Measurements from ENCODE around the gene OR6N2. TPM values are rescaled to one million over a fixed set of nuclear protein-coding genes. Genes with fewer than 3 reads are reported as not detected.

Gene OR6N2
- total RNA-seq, 4 donors from 2014 or later = not detected

- no peaks in the 10 kb centered on the region for H3K9me3 ChIP-seq
- DNase-seq (ENCODE audit: low spot score in 2 of 2) = no peak
- H3K27me3 ChIP-seq = no peaks in the 10 kb centered on the region
- TF ChIP-seq EP300 (IDR thresholded peaks at IDR 0.05) (no peak), CTCF (IDR thresholded peaks at IDR 0.05) (no peak), POLR2A (IDR thresholded peaks at IDR 0.05) (no peak), POLR2AphosphoS5 (IDR thresholded peaks at IDR 0.05) (no peak)
- no peaks in the 10 kb centered on the region for H3K4me1 ChIP-seq
- WGBS = 72% methylated on average over 4 of the region's 4 CpGs
- H3K4me3 ChIP-seq = no peak overlapping the region
- no peak overlapping the region for H3K27ac ChIP-seq
- H3K36me3 ChIP-seq = no peaks in the 10 kb centered on the region
Measured at GRCh38 chr1:158799689-158800088, 18.7 kb upstream of the OR6N2 start.

GRCh38 chr1:158798531-158798930, 17.5 kb upstream of the OR6N2 start:
- TF ChIP-seq EP300 (IDR thresholded peaks at IDR 0.05) = no peak
- no peak for TF ChIP-seq POLR2AphosphoS5 (IDR thresholded peaks at IDR 0.05)
- TF ChIP-seq POLR2A (IDR thresholded peaks at IDR 0.05) = no peak
- no peak for TF ChIP-seq CTCF (IDR thresholded peaks at IDR 0.05)
- H3K27me3 ChIP-seq = no peaks in the 10 kb centered on the region
- H3K4me1 ChIP-seq = no peaks in the 10 kb centered on the region
- H3K9me3 ChIP-seq = no peaks in the 10 kb centered on the region
- WGBS = 49% methylated on average over 3 of the region's 3 CpGs
- no peak overlapping the region for H3K27ac ChIP-seq
- no peak overlapping the region for H3K4me3 ChIP-seq
- DNase-seq (ENCODE audit: low spot score in 2 of 2) = no peak
- no peaks in the 10 kb centered on the region for H3K36me3 ChIP-seq

GRCh38 chr1:158794247-158794646, 13.2 kb upstream of the OR6N2 start:
- no peaks in the 10 kb centered on the region for H3K9me3 ChIP-seq
- TF ChIP-seq POLR2A (IDR thresholded peaks at IDR 0.05) (no peak), EP300 (IDR thresholded peaks at IDR 0.05) (no peak), CTCF (IDR thresholded peaks at IDR 0.05) (no peak), POLR2AphosphoS5 (IDR thresholded peaks at IDR 0.05) (no peak)
- no peaks in the 10 kb centered on the region for H3K36me3 ChIP-seq
- WGBS = 57% methylated on average over 5 of the region's 6 CpGs
- H3K4me3 ChIP-seq = no peak overlapping the region
- no peaks in the 10 kb centered on the region for H3K27me3 ChIP-seq
- no peak for DNase-seq (ENCODE audit: low spot score in 2 of 2)
- no peak overlapping the region for H3K27ac ChIP-seq
- H3K4me1 ChIP-seq = no peaks in the 10 kb centered on the region

- WGBS = 77% methylated on average over 2 of the region's 2 CpGs
- no peak overlapping the region for H3K27ac ChIP-seq
Measured at GRCh38 chr1:158793604-158794003, 12.6 kb upstream of the OR6N2 start.

More at GRCh38 chr1:158793604-158794003, 12.6 kb upstream of the OR6N2 start:
- no peaks in the 10 kb centered on the region for H3K27me3 ChIP-seq
- no peak for DNase-seq (ENCODE audit: low spot score in 2 of 2)
- H3K9me3 ChIP-seq = no peaks in the 10 kb centered on the region
- no peak for TF ChIP-seq POLR2A (IDR thresholded peaks at IDR 0.05)
- TF ChIP-seq EP300 (IDR thresholded peaks at IDR 0.05) = no peak
- no peak for TF ChIP-seq CTCF (IDR thresholded peaks at IDR 0.05)
- TF ChIP-seq POLR2AphosphoS5 (IDR thresholded peaks at IDR 0.05) = no peak
- no peak overlapping the region for H3K4me3 ChIP-seq
- no peaks in the 10 kb centered on the region for H3K36me3 ChIP-seq
- H3K4me1 ChIP-seq = no peaks in the 10 kb centered on the region

Measured in suprapubic skin (tissue), 4 donors.